Adrenal gland (tissue), 5 donors: ENCODE measurements around the gene SAP30BP.

Experiments used
- CTCF ChIP-seq, 6 experiments: fragments of 450-650 bp in 4 of 6; fragments of 200-600 bp in 2 of 6; sonication (generic) in 1 of 6; IDR thresholded peaks; 1 replicate in 5 of 6; 2 replicates in 1 of 6; pipeline versions ENCODE4 v1.5.1 to v1.8.0; 2016 to 2021; ENCODE audit warnings: antibody characterized with exemption in 6 of 6, mild to moderate bottlenecking in 2 of 6, moderate library complexity in 1 of 6
- POLR2A ChIP-seq, 2 donors: fragments of 450-650 bp; IDR thresholded peaks; one replicate each; pipeline ENCODE4 v1.6.1; 2017; ENCODE audit warnings: antibody characterized with exemption in 2 of 2, mild to moderate bottlenecking in 2 of 2, moderate library complexity in 1 of 2
- donor health status: DM: no; HTN: no; CAD: no.

DNA sequence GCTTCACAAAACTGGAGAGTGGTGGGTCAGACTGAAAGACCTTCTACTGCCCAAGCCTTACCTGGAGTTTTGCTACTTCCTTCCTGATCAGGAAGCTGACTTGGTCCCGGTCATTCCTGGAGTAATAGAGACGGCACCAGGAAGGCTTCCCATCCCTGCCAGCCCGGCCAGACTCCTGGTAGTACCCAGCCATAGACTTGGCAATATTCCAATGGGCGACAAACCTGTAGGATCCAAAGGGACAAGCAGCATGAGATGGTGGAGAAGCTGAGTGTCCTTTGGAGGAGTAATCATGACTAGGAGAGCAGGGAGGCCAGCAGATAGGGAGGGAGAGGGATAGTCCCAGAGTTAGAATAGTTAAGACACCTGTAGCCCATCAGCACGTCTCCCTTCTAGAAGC lies 8.9 kb upstream of the SAP30BP start:
- TF ChIP-seq CTCF (IDR thresholded peaks at IDR 0.05) (no peak), POLR2A (IDR thresholded peaks at IDR 0.05) (no peak)
